SK-N-SH treated with all-trans-retinoic acid at 6 μM for 48 hours (cell line): ENCODE data around the gene GJA4.

Source experiments
- ATAC-seq: fragments of 200-7000 bp; cut with Tn5 transposase; 3 replicates; pipeline ENCODE4 v1.9.1; 2020; ENCODE audit warnings: mild to moderate bottlenecking, moderate library complexity
- ARNTL ChIP-seq: fragments of 450-650 bp; formaldehyde crosslinking; IDR thresholded peaks from 2 replicates; pipeline ENCODE4 v1.5.0; 2020; ENCODE audit warnings: low read depth, mild to moderate bottlenecking, moderate library complexity, borderline replicate concordance
- BACH2 ChIP-seq: fragments of 250-450 bp; sonication (Bioruptor Pico); IDR thresholded peaks from 2 replicates; pipeline ENCODE4 v1.9.0; 2021; ENCODE audit warnings: mild to moderate bottlenecking, borderline replicate concordance
- CREB5 ChIP-seq: fragments of 250-450 bp; sonication (Bioruptor Pico); IDR thresholded peaks from 2 replicates; pipeline ENCODE4 v1.5.1; 2020; ENCODE audit warnings: low read depth, mild to moderate bottlenecking, moderate library complexity
- CSDC2 ChIP-seq: fragments of 250-450 bp; sonication (Bioruptor Pico); IDR thresholded peaks from 2 replicates; pipeline ENCODE4 v1.5.0; 2020; ENCODE audit warnings: mild to moderate bottlenecking, moderate library complexity
- ESRRG ChIP-seq: fragments of 250-450 bp; sonication (Bioruptor Pico); IDR thresholded peaks from 2 replicates; pipeline ENCODE4 v1.6.1; 2021; ENCODE audit warnings: mild to moderate bottlenecking
- GLIS3 ChIP-seq: fragments of 250-450 bp; sonication (Bioruptor Pico); IDR thresholded peaks from 2 replicates; pipeline ENCODE4 v1.5.0; 2020; ENCODE audit warnings: mild to moderate bottlenecking, moderate library complexity
- ISL1 ChIP-seq: fragments of 250-450 bp; sonication (Bioruptor Pico); IDR thresholded peaks from 2 replicates; pipeline ENCODE4 v2.1.2; 2022; ENCODE audit warnings: mild to moderate bottlenecking, moderate library complexity
- OSR1 ChIP-seq: fragments of 250-450 bp; sonication (Bioruptor Pico); IDR thresholded peaks from 2 replicates; pipeline ENCODE4 v1.8.0; 2022; ENCODE audit warnings: moderate library complexity, mild to moderate bottlenecking, inconsistent platforms
- PATZ1 ChIP-seq: fragments of 250-450 bp; sonication (Bioruptor Pico); IDR thresholded peaks from 2 replicates; pipeline ENCODE4 v1.8.0; 2020; ENCODE audit warnings: mild to moderate bottlenecking, moderate library complexity, borderline replicate concordance
- POU6F1 ChIP-seq: fragments of 250-450 bp; sonication (Bioruptor Pico); IDR thresholded peaks from 2 replicates; pipeline ENCODE4 v1.8.0; 2021; ENCODE audit warnings: low read depth, mild to moderate bottlenecking, moderate library complexity, borderline replicate concordance
- PPARA ChIP-seq: fragments of 250-450 bp; sonication (Bioruptor Pico); IDR thresholded peaks from 2 replicates; pipeline ENCODE4 v1.5.0; 2020; ENCODE audit warnings: mild to moderate bottlenecking, borderline replicate concordance
- RARB ChIP-seq: fragments of 250-450 bp; sonication (Bioruptor Pico); IDR thresholded peaks from 2 replicates; pipeline ENCODE4 v1.8.0; 2021; ENCODE audit warnings: mild to moderate bottlenecking, moderate library complexity
- TCF4 ChIP-seq: fragments of 250-450 bp; sonication (Bioruptor Pico); IDR thresholded peaks from 2 replicates; pipeline ENCODE4 v1.8.0; 2021; ENCODE audit warnings: mild to moderate bottlenecking, moderate library complexity, borderline replicate concordance
- TOX ChIP-seq: fragments of 250-450 bp; sonication (Bioruptor Pico); IDR thresholded peaks from 2 replicates; pipeline ENCODE4 v1.8.0; 2021; ENCODE audit warnings: mild to moderate bottlenecking, moderate library complexity, borderline replicate concordance
- TSHZ2 ChIP-seq: fragments of 250-450 bp; sonication (Bioruptor Pico); IDR thresholded peaks from 2 replicates; pipeline ENCODE4 v1.5.0; 2020; ENCODE audit warnings: mild to moderate bottlenecking, moderate library complexity
- ZC3H10 ChIP-seq: fragments of 250-450 bp; sonication (Bioruptor Pico); IDR thresholded peaks from 2 replicates; pipeline ENCODE4 v1.5.1; 2021; ENCODE audit warnings: mild to moderate bottlenecking, moderate library complexity
- ZFP3 ChIP-seq: fragments of 250-450 bp; sonication (Bioruptor Pico); IDR thresholded peaks from 2 replicates; pipeline ENCODE4 v1.5.0; 2020; ENCODE audit warnings: mild to moderate bottlenecking, moderate library complexity
- ZFP30 ChIP-seq: fragments of 450-650 bp; formaldehyde crosslinking; IDR thresholded peaks from 2 replicates; pipeline ENCODE4 v1.5.0; 2022; ENCODE audit warnings: mild to moderate bottlenecking, moderate library complexity
- ZNF565 ChIP-seq: fragments of 450-650 bp; formaldehyde crosslinking; conservative IDR thresholded peaks from 2 replicates; pipeline ENCODE4 v1.5.0; 2020; ENCODE audit warnings: low read depth, mild to moderate bottlenecking, moderate library complexity
- ZNF70 ChIP-seq: fragments of 450-650 bp; formaldehyde crosslinking; IDR thresholded peaks from 2 replicates; pipeline ENCODE4 v1.5.0; 2020; ENCODE audit warnings: mild to moderate bottlenecking, moderate library complexity
- ZNF8 ChIP-seq: fragments of 450-650 bp; formaldehyde crosslinking; IDR thresholded peaks from 2 replicates; pipeline ENCODE4 v1.5.0; 2020; ENCODE audit warnings: mild to moderate bottlenecking, moderate library complexity
- TF ChIP-seq, protein P1 (sequence below): fragments of 250-450 bp; sonication (Bioruptor Pico); IDR thresholded peaks from 2 replicates; pipeline ENCODE4 v1.5.1; 2021; ENCODE audit warnings: mild to moderate bottlenecking, moderate library complexity

Gene GJA4

GRCh38 chr1:34749992-34750391 lies 42.8 kb upstream of the GJA4 start:
- ATAC-seq, result no peak
- no peak for TF ChIP-seq ZNF70 (CRISPR knock-in tag)
- TF ChIP-seq GLIS3 (CRISPR knock-in tag), result no peak
- no peak for TF ChIP-seq OSR1 (CRISPR knock-in tag)
- TF ChIP-seq, protein P1, sequence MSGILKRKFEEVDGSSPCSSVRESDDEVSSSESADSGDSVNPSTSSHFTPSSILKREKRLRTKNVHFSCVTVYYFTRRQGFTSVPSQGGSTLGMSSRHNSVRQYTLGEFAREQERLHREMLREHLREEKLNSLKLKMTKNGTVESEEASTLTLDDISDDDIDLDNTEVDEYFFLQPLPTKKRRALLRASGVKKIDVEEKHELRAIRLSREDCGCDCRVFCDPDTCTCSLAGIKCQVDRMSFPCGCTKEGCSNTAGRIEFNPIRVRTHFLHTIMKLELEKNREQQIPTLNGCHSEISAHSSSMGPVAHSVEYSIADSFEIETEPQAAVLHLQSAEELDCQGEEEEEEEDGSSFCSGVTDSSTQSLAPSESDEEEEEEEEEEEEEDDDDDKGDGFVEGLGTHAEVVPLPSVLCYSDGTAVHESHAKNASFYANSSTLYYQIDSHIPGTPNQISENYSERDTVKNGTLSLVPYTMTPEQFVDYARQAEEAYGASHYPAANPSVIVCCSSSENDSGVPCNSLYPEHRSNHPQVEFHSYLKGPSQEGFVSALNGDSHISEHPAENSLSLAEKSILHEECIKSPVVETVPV, result no peak
- TF ChIP-seq POU6F1 (CRISPR knock-in tag), result no peak
- no peak for TF ChIP-seq PATZ1 (CRISPR knock-in tag)
- TF ChIP-seq ZFP30 (CRISPR knock-in tag), result no peak
- TF ChIP-seq PPARA (CRISPR knock-in tag), result no peak
- no peak for TF ChIP-seq CSDC2 (CRISPR knock-in tag)
- no peak for TF ChIP-seq TOX
- no peak for TF ChIP-seq ARNTL (CRISPR knock-in tag)
- no peak for TF ChIP-seq ZFP3
- TF ChIP-seq ZC3H10 (CRISPR knock-in tag), result no peak

DNA sequence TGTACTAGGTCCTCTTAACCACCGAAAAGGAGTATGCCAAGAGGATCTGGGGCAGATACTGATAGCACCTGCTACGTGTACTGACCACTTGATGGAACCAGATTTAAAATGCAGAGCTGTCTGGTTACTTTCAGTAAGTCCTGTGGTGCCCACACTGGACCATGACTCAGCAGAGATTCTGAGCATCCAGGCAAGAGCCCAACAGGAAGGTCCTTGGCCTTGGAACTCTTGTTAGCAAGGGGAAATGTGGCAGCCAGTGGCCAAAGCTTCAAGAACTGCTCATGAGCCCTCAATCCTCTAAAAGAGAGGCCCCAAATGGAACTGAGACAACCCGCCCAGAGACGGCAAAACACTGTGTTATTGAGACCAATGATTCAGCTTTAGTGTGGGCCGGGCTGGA lies 42.2 kb upstream of the GJA4 start:
- no peak for ATAC-seq
- TF ChIP-seq ZFP30 (CRISPR knock-in tag) (no peak), TCF4 (CRISPR knock-in tag) (no peak), ZFP3 (no peak), ZNF8 (no peak), ESRRG (CRISPR knock-in tag) (no peak), TOX (no peak), ZC3H10 (CRISPR knock-in tag) (no peak), RARB (CRISPR knock-in tag) (no peak), TSHZ2 (no peak), PPARA (CRISPR knock-in tag) (no peak)
- TF ChIP-seq, all 23 proteins: peak for 0

DNA sequence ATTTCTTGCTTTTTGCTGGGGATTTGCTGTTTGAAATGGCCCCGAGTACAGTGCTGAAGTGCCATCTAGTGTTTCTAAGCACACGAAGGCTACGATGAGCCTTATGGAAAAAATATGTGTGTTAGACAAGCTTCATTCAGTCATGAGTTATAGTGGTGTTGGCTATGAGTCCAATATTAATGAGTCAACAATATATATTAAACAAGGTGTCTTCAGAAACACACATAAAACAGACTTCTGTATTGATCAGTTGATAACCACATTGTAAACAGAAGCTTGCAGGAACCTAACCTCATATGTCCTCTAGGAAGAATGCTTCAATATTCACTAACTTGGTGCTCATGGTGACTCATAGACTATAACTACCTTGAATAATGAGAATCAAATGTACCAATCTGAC lies 39.6 kb upstream of the GJA4 start:
- ATAC-seq, result no peak
- TF ChIP-seq ISL1, result no peak
- no peak for TF ChIP-seq CSDC2 (CRISPR knock-in tag)
- no peak for TF ChIP-seq ZNF565 (CRISPR knock-in tag)
- TF ChIP-seq GLIS3 (CRISPR knock-in tag), result no peak
- TF ChIP-seq ARNTL (CRISPR knock-in tag), result no peak
- TF ChIP-seq BACH2, result no peak

DNA sequence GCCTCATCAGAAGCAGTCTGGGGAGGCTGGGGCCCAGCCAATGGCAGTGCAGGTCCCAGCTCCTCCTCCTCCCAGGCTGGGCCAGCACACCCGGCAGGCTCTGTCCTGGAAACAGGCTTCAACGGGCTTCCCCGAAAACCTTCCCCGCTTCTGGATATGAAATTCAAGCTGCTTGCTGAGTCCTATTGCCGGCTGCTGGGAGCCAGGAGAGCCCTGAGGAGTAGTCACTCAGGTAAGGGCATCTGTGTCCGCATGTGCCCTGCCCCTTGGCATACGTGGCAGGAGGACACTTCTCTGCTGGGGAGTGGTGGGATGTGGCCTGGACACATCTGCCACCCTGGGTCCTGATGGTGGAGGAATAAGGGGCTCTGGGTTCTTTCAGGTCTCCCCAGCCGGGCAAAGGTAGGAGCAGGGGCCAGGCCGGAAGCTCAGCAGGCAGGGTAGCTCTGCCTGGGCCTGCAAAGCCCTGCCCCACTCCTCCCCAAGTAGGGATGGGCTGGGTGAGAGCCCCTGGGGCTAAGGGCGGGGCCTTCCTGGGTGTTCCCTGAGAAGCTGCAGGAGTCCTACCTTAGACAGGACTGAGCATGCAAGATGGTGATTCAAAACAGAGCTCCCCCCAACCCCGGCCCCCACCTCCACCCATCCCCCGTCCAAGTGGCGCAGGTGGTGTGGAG lies 37.7 kb upstream of the GJA4 start, which contains the start of gene GJB5:
TSS of gene GJB5 (plus strand) at position 84 of the 674 bp plus-strand sequence. CDS start 2,284 bp downstream, outside the sequence.
- no peak for ATAC-seq
- TF ChIP-seq CREB5 (no peak), PPARA (CRISPR knock-in tag) (no peak), TSHZ2 (no peak), ZC3H10 (CRISPR knock-in tag) (no peak), ZNF70 (CRISPR knock-in tag) (no peak), ZFP3 (no peak), ZNF8 (no peak)
